AML-193 (cell line): ENCODE measurements around the gene GNB3.
"Not testable (repeated sequence)": the region's sequence is repeated elsewhere in the genome, so short reads cannot be mapped to it uniquely, and the experiment has no call there.

ENCODE experiments used
- DNase-seq, 2 experiments: peaks; one replicate each; lab custom pipeline; 2025; lab: John Stamatoyannopoulos, UW

Gene GNB3

DNA sequence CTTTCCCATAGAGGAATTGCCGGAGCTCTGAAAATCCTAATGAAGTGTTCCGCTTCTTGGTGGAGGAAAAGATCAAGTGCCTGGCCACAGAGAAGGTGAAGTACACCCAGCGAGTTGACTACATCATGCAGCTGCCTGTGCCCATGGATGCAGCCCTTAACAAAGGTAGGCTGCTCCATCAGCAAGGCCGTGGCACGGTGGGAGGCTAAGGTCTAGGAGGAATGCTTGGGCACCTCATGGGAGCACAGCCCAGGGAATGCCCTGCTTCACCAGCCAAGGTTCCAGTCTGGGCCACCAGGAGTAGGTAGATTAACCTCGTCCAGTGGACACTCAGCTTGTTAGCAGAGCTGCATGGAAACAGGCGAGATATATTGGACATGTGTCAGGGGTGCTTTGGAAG lies 20.2 kb downstream of the GNB3 start:
- DNase-seq, result no peak

DNA sequence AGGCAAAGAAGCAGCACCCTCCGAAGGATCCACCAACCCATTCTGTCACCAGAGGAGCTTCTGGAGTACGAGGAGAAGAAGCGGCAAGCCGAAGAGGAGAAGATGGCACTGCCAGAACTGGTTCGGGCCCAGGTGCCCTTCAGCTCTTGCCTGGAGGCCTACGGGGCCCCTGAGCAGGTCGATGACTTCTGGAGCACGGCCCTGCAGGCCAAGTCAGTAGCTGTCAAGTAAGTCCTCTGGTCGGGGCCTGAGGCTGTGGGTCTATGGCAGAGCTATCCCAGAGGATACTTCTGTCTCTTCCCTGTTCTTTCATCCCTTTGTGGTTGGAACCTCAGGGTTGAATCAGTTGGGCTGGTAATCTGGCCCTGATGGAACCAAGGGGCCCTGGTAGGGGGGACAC lies 20.7 kb downstream of the GNB3 start:
- DNase-seq, result no peak

DNA sequence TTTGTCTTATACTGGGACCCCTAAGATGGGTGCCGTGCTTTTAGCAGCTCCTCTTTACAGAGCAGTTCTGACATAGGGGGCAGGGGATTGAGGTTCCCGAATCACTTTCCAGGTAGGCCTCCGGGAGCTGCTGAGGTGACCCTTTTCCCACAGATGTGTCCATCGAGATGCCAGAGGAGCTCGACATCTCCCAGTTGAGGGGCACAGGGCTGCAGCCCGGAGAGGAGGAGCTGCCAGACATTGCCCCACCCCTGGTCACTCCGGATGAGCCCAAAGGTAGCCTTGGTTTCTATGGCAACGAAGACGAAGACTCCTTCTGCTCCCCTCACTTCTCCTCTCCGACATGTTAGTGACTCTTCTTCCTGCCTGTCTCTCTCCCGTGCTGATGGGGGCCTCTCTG lies 22.3 kb downstream of the GNB3 start:
- no peak for DNase-seq

DNA sequence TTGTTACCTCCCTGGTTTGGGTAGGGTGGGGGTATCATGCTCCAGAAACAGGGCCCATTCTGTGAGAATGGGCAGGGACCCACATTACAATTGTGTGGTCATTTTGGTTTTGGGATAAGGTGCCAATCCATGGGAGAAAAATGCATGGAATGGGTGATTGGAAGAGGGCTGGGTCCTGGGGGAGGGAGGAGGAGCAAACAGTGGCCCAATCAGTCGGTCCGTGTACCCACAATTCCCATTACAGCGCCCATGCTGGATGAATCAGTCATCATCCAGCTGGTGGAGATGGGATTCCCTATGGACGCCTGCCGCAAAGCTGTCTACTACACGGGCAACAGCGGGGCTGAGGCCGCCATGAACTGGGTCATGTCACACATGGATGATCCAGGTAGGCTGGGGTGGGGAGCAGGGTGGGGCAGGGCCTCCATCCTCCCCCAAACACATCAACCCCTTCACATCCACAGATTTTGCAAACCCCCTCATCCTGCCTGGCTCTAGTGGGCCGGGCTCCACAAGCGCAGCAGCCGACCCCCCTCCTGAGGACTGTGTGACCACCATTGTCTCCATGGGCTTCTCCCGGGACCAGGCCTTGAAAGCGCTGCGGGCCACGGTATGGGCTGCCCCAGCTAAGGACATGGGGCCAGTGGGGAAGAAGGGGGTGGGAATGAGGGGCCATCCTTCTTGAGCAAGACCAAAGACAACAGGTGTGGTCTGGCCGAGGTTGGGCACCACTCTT lies 23.0 kb downstream of the GNB3 start:
- no peak for DNase-seq

DNA sequence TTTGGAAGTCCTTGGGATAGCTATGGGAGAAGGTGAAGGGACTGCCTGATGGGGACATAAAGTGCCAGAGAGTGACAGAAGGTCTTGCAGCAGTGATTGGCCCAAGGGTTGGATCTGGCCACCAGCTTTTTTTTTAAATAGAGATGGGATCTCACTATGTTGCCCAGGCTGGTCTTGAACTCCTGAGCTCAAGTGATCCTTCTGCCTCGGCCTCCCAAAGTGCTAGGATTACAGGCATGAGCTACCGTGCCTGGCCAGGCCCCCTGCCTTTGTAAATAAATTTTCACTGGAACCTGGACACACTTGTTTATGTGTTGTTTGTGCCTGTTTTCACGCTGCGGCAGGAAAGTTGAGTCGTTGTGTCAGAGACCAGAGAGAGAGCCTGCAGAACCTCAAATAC lies 24.6 kb downstream of the GNB3 start:
- DNase-seq, result not testable (repeated sequence)

DNA sequence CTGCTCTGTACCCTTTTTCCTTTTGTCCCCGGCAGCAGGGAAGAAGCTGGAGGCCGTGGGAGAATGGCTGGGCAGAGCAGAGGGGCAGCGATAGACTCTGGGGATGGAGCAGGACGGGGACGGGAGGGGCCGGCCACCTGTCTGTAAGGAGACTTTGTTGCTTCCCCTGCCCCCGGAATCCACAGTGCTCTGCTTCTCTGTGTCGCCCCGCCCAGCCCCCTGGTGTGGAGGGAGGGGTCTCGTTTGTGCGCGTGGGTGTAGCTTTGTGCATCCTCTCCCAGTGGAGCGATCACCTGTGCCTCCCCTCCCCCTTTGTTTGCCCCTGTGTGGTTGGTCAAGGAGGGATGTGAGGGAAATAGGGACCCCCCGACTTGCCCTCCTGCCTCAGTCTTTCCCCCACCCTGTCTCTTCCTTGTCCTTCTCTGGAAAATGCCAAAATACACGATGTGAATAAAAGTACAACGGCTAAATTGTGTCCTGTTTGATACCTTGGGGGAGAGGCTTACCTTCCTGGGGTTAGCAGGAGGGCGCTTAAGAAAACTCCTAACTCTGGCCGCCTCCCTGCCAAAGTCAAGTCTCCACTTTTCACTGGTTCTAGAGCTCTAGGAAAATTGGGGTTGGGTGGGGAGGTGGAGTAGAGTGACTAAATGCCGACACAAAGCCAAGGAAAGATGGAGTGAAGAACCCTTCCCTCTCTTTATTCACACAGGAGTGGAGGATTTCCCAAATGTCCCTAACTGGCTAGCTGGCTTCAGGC lies 25.6 kb downstream of the GNB3 start:
- DNase-seq, result no peak

DNA sequence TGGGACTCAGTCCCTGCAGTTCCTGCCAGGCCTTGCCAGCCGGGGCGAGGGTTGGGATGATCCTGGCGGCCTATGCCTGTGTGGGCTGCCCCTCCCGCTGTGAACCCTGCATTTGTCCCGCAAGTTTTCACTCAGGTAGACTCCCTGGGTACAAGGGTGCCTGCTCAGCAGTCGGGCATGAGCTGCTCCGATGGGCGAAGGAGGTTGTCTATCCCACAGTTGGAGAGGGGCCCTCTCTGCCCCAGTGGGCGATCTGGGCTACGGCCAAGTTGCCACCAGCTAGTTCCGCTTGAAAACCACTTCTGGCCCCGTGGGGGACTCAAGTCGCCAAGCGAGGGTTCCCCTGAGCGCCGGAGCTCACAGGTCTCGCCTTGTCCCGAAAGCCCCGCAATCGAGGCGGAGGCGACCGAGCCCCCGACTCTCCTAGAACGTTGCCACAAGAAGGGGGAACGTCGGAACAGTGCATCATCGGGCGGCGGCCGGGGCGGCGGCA lies 26.2 kb downstream of the GNB3 start:
- DNase-seq, result peak; percentile 67 to 73

DNA sequence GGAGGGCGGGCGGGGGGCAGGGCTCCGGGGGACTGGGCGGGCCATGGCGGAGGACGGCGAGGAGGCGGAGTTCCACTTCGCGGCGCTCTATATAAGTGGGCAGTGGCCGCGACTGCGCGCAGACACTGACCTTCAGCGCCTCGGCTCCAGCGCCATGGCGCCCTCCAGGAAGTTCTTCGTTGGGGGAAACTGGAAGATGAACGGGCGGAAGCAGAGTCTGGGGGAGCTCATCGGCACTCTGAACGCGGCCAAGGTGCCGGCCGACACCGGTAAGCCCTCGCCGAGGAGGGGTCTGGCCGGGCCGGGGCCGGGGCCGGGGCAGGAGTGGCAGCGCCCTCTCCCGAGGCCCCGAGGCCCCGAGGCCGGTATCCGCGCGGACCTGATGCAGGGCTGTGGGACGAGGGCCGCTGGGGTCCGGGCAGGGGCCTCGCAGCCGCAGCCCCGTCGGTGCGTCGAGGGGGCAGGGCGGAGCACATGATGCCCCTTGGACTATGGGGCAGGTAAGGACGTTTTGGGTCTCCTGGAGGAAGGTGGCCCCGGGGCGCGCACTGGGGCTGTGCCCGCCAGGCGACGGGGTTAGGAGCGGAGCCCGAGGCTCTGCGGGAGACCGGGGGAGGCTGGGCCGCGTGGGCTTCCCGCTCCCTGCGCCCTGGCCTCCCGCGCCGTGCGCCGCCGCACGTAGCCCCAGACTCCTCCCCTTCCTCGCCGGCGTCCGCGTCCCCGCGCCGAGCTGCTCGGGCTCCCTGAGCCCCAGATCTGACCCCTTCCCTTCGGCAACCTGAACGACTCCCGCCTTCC lies 26.9 kb downstream of the GNB3 start, which contains the start of gene TPI1:
TSS of gene TPI1 (plus strand) at position 119 of the 798 bp plus-strand sequence. CDS start at position 155, 36 bp downstream.
- peak; percentile 67 to 73 for DNase-seq

DNA sequence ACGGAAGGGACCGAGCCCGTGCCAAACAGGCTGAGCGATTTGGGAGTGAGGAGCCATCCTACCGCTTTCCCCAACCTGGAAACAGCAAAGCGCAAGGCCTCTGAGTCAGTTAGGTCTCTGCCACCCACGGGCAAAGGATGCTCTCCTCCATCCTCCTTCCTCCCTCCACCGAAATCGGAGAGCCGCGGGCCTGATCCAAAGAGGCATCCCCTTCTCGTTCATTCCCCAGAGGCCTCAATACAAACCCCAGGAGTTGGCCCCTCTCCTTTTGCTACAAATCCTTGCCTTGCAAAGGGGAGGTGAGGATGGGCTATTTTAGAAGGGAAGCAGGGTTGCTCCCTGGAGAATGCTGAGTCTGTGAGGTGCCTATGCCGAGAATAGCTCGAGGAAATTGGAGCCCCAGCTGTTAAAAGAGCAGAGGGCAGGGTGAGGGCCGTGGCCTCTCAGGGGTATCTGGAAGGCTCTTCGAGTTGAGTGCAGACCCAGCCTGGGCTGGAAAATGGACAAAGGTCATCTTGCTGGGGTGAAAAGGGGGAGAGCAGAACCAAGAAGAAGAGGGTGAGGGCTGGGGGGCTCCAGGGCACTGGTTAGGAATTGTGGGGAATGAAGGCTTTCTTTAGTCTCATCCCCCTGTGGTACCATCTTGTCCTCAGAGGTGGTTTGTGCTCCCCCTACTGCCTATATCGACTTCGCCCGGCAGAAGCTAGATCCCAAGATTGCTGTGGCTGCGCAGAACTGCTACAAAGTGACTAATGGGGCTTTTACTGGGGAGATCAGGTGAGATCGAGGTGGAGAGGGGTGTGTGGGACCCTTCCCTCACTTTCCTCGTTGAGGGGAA lies 27.7 kb downstream of the GNB3 start:
- peak in 1 of 2 experiments; percentile 4 for DNase-seq

DNA sequence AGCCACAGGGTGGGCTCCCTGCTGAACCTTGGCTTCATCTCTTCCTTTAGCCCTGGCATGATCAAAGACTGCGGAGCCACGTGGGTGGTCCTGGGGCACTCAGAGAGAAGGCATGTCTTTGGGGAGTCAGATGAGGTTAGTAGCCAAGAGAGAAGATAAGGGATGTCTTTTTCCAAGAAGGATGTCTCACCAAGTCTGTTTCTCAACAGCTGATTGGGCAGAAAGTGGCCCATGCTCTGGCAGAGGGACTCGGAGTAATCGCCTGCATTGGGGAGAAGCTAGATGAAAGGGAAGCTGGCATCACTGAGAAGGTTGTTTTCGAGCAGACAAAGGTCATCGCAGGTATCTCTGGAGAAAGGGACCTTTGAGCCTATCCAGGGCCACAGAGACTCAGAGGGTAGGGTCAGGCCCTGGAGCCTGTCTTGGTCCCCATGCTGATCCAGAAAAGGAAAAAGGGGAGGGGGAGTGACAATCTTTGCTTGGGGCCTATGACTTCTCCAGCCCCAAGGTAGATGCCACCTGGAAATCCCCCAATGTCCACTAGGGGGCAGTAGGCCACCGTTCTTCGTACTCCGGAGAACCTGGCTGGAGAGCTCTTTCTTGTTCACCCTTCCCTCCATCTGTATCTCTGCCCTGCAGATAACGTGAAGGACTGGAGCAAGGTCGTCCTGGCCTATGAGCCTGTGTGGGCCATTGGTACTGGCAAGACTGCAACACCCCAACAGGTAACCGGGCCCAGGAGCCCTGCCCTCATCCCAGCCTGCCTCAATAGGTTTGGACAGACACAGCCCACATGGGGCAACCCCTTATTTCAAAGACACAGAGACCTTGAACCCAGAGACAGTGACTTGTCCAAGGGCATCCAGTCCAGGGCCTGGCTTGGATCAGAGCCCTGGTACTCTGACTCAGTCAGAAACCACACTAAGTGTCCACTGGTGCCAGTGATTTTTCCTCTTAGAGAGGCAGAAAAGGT lies 28.6 kb downstream of the GNB3 start:
- peak; percentile 66 to 73 for DNase-seq

DNA sequence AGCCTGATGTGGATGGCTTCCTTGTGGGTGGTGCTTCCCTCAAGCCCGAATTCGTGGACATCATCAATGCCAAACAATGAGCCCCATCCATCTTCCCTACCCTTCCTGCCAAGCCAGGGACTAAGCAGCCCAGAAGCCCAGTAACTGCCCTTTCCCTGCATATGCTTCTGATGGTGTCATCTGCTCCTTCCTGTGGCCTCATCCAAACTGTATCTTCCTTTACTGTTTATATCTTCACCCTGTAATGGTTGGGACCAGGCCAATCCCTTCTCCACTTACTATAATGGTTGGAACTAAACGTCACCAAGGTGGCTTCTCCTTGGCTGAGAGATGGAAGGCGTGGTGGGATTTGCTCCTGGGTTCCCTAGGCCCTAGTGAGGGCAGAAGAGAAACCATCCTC lies 29.6 kb downstream of the GNB3 start:
- not testable (repeated sequence) for DNase-seq

DNA sequence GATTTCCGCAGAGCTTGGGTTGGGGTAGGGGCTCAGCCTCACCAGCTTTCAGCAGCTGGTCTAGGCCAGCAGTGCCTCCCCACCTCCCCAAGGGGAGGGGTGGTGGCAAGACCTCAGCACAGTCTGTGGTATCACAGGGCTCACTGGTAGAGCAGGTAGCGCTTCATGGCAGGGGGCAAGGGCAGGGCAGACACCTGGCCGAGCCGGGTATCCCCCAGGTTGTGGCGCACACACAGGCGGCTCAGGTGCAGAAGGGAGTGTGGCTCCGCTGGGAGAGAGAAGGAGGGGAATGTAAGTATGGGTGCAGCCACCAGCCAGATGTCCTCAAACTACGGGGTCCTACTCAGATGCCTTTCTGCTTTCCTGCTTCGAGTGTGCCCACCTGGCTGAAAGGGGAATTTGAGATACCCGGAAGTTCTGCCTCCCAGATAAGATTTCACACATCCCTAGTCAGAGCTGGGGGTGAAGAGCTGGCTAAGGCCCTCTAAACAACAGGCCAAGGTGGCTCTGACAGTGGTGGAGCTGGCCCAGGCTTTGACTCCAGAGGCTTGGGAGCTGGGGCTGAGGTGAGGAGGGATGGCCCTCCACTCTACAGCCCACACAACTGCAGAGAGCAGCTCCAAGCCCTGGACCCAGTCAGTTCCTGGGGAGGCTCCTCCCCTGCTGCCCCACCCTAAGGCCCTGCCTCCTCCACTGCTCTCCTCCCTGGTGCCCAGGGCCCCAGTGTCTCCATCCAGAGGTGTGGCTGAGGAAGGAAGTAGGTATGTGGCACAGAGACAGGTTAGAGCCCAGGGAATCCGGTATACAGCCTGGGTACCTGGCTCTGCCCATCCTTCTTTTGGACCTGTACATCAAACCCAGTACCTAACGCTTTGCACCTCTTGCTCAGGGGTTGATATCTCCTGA lies 30.6 kb downstream of the GNB3 start:
- peak in 1 of 2 experiments; percentile 14 for DNase-seq

DNA sequence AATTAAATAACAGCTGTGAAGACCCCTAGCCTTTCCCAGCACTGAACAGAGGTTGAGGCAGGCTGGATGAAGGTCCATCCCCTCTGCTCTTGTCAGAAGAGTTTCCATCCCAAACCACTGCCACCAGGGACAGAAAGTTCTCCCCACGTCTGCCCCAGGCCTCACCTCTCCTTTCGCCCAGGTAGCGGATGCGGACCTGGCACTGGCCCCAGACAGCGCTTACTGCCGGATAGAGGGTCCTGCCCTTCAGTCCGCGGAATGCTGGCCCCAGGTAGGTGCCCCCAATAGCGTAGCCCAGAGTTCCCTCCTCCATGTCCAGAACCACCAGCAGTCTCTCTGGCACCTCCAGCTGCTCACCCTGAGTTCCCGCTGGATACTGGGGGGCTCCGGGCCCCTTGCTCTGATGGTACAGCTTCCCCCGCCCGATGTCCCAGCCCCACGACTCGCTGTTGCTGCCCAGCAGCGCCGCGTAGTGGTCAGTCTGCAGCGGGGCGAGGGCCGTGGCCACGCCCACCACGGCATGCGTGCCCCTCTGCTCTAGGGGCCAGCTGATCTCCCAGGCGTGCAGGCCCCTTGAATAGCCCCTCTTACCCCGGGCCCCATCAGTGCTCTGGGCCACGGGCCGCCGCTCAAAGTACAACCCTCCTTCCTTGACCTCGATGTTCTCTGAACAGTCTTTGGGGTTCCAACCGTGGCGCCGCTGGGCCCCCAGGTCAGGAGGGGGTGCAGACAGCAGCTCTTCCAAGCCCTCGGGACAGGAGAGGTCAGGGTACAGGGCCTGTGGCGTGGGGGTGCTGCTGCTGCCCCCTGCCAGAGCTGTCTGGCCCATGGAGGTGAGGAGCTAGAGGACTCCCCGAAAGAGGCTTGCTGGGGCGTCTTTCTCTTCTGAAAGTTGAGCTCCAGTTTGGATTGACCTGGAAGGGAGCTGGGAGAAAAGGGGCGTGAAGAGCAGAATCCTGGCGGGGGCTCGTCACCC lies 31.6 kb downstream of the GNB3 start:
- peak; percentile 32 to 55 for DNase-seq

DNA sequence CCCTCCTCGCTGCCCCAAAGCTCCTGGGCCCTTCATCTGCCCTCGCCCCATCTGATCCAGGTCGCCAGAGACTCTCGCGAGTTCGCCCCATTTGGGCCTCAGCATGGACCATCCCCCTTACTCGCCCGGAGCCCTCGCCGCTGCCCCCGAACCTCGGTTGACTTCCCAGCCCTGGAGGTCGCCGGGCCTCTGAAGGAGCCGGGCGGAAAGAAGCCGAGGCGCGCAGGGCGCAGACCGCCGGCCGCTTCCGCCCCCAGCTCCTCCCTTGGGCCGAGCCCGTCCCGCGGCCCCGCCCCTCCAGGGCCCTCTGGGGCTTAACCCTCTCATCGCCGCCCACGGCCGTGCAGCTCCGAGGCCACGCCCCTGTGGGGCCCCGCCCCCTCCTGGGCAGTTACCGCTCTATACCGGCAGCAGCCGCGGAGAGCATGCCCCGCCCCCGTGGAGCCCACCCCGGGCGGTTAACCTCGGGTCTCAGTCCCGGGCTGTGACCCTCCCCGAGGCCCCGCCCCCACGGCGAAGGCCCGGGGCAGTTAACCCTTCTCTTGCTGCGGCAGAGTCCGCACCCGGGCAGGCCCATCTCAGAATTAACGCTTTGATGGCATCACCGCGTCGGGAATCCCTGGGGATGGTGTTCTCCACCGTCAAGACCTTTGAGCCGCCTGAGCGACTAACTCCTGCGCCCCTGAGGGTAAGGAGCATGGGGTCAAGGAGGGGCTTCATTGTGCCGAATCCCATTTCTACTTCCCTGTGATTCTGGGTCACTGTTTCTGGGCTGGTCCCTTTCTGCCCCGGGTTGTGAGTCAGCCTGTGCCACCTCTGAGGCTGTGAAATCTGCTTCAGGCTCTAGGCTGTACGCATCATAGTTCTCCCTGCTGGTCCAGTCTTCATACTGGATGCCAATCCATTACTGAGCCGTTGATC lies 32.6 kb downstream of the GNB3 start, which contains the start of gene SPSB2:
TSS of gene SPSB2 (minus strand) at position 210 of the 921 bp plus-strand sequence. CDS start 402 bp downstream, outside the sequence.
- DNase-seq, result peak; percentile 87 to 90

DNA sequence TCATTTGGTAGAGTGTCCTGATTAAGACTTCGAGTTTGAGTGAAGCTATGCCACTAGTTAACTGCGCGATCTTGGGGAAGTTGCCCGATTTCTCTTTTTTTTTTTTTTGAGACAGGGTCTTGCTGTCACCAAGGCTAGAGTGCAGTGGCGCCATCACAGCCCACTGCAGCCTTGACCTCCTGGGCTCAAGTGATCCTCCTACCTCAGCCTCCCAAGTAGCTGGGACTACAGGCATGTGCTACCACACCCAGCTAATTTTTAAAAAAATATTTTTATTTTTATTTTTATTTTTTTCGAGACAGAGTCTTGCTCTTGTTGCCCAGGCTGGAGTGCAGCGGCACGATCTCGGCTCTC lies 33.3 kb downstream of the GNB3 start:
- not testable (repeated sequence) for DNase-seq

DNA sequence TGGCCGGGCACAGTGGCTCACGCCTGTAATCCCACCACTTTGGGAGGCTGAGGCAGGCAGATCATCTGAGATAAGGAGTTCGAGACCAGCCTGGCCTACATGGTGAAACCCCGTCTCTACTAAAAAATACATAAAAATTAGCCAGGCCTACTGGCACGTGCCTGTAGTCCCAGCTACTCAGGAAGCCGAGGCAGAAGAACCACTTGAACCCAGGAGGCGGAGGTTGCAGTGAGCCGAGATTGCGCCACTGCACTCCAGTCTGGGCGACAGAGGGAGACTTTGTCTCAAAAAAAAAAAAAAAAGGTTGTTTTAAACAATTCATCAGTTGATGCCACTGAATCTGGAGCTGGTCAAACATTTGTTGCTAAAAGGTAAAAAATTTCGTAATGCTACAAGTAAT lies 39.1 kb downstream of the GNB3 start:
- DNase-seq, result not testable (repeated sequence)

DNA sequence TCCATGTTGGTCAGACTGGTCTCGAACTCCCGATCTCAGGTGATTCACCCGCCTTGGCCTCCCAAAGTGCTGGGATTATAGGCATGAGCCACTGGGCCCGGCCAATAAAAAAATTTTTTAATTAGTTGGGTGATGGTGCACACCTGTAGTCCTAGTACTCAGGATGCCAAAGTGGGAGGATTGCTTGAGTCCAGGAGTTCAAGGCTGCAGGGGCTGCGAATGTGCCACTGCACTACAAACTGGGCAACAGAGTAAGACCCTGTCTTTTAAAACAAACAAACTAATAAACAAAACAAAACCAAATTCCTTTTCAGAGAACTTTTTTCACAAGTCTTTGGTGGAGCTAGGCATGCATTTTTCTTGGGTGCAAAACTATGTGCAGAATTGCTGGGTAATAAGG lies 42.5 kb downstream of the GNB3 start:
- DNase-seq, result no peak
